Superior temporal gyrus (tissue), 1 donor: ENCODE measurements around the gene NKX6-1.

Source experiments
- DNase-seq: peaks from one replicate; pipeline ENCODE4 v3.0.0-alpha.2; 2016; ENCODE audit errors: extremely low spot score

Gene NKX6-1

DNA sequence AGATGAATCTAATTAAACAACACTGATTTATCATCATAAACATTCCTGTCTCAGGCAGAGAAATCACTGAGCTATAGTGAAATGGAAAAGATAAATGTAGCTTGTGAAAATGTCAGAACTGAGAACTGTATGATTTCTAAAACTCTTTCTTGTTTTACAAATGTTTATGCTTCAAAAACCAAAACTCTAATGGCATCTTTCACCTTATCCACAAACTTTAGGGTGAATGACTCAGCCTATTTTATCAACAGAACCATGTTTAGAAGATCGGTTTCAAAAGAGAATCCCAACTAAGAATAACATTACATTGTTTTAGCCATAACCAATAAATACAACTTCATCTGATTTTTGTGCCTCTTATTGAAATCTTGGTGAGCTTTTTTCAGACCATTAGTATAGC, 21.4 kb downstream of the NKX6-1 start:
- no peak for DNase-seq

DNA sequence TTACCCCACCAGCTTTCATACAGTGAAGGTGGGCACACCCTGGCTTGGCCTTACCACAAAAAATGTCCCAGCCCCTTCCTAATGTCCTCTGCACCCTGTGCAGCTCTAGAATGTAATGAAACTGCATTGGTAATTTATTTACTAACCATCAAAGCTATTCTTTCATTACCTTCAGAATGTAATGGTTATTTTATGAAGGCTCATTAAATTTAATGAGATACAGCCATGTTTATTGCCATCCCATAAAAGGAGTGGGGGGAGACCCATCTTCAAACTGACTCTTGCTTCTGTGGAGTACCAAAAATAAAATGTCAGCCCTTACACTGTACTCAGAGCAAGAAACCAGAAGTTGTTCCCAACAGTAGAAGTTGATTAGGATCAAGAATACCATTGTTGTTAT, 25.0 kb downstream of the NKX6-1 start:
- DNase-seq = no peak

- DNase-seq = no peak
Observed at GRCh38 chr4:84472154-84472553, 26.9 kb downstream of the NKX6-1 start.

DNA sequence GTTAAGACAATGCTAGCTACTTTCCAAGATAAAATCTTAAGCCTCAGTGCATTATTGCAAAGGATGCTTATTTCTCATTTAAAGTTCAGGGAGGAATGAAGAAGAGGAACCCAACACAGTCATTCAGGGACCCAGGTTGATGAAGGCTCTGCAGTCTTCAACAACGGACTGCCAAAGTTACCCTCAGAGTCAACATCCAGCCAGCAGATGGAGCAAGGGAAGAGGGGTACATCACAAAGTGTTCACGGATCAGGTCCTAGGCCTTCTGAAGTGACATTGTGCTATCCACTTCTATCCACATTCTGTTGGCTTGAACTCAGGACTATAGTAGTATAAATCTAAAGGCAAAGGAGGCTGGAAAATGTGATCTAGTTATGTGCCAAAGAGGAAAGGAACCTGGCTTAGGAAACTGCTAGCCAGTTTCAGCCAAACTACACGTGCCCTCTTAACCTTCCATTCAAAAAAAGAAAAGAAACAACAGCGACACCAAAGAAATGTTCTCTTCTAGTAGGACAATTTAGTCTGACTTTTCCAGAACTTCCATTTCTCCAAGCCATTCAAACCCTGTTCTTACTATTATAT, 28.8 kb downstream of the NKX6-1 start:
- DNase-seq = no peak

- no peak for DNase-seq
Observed at GRCh38 chr4:84467601-84468000, 31.5 kb downstream of the NKX6-1 start.

DNA sequence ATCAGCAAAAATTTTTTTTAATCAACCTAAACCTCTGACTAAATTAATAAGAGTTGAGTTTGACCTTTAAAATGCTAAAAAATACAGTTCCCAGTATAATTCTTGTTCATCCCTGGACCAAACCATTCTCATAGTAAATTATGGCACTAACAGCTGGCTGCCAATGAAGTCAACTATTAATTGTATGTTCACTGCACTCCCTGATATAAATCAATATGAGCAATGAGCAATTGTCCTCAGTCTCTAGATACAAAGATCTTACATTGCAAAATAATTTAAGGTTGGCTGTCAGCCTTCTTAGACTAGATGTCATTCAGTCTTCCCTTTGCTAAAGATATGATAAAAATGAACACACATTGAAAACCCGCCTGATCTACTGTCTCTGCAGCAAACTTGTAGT, 39.3 kb downstream of the NKX6-1 start:
- no peak for DNase-seq

DNA sequence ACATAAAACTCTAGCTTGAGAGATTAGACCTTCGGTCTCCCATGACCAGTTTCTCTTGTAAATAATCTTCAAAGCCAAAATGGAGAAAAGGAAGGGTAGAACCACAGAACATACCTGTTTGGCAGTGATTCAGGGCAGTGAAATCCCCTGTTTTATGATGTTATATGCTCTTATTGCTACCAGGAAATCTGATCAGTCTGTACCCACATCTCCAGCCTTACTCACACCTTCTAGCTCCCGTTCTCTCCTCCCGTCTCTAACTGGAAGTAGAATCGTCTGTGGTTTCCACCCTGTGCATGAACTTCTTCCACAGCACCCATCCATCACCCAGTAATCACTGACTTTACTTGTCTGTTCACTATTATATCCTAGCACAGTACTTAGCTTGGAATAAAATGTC, 42.9 kb downstream of the NKX6-1 start:
- no peak for DNase-seq

GRCh38 chr4:84455697-84456096, 43.4 kb downstream of the NKX6-1 start:
- DNase-seq = no peak

- DNase-seq = no peak
Observed at GRCh38 chr4:84451546-84451945, 47.5 kb downstream of the NKX6-1 start.

DNA sequence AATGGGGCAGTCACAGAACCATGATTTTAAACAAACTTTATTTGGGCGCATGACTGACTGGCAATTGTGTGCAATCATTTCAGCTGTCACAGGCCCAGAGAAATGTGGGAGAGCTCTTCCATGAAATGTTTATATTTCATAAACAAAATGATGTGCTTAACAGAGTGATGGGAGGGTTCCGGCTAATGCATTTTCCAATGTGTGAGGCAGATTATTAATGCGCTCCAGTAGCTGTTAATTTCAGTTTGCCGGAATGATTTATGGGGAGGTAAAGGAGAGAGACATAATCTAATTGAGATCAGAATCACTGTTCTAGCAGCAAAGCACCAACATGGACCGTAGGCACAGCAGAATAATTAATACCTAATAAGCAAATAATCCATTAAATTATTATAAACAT, 55.6 kb downstream of the NKX6-1 start:
- no peak for DNase-seq

GRCh38 chr4:84442778-84443177, 56.3 kb downstream of the NKX6-1 start:
- no peak for DNase-seq
